SK-N-MC (cell line): Measurements from ENCODE around the gene TMEM43.

Source experiments
- EZH2 ChIP-seq: fragments of 200-600 bp; sonication (generic); IDR thresholded peaks from one replicate; pipeline ENCODE4 v1.6.1; 2017; ENCODE audit warnings: antibody characterized with exemption
- FOXP2 ChIP-seq: optimal IDR thresholded peaks from 2 replicates; pipeline ENCODE3; 2011; ENCODE audit warnings: mild to moderate bottlenecking, moderate library complexity; ENCODE audit not compliant: insufficient read depth; ENCODE audit errors: extremely low read length, control extremely low read depth
- POLR2AphosphoS5 ChIP-seq: IDR thresholded peaks from 2 replicates; pipeline ENCODE4 v1.6.1; 2012; ENCODE audit warnings: mild to moderate bottlenecking, low read depth, low read length, borderline replicate concordance

GRCh38 chr3:14135581-14135980, 10.7 kb downstream of the TMEM43 start:
- no peak for TF ChIP-seq POLR2AphosphoS5
- no peak for TF ChIP-seq EZH2
- no peak for TF ChIP-seq FOXP2
